NCI-H1694 (cell line): Measurements from ENCODE around the gene GALNT12.

Experiments used
- DNase-seq: peaks from one replicate; lab custom pipeline; 2025; lab: John Stamatoyannopoulos, UW

The GALNT12 gene

GRCh38 chr9:98807070-98807813 is at the start of gene GALNT12:
Gene GALNT12, plus strand, starts transcription at chr9:98807670. Its CDS starts 29 bp downstream, at chr9:98807699.
- no peak for DNase-seq

- DNase-seq, result no peak
Measured at GRCh38 chr9:98760231-98760630, 47.2 kb upstream of the GALNT12 start.

- DNase-seq, result no peak
Measured at GRCh38 chr9:98763986-98764745, 43.3 kb upstream of the GALNT12 start.

- DNase-seq, result peak; percentile 47
Measured at GRCh38 chr9:98765256-98765655, 42.2 kb upstream of the GALNT12 start.

GRCh38 chr9:98766586-98766985 is 40.9 kb upstream of the GALNT12 start:
- DNase-seq, result no peak

- no peak for DNase-seq
Measured at GRCh38 chr9:98767196-98767595, 40.3 kb upstream of the GALNT12 start.

- DNase-seq, result no peak
Measured at GRCh38 chr9:98767915-98768314, 39.6 kb upstream of the GALNT12 start.

GRCh38 chr9:98768344-98768743 is 39.1 kb upstream of the GALNT12 start:
- no peak for DNase-seq

GRCh38 chr9:98770717-98771116 is 36.8 kb upstream of the GALNT12 start:
- no peak for DNase-seq

- no peak for DNase-seq
Measured at GRCh38 chr9:98771209-98771874, 36.1 kb upstream of the GALNT12 start.

GRCh38 chr9:98772364-98773155 is 34.9 kb upstream of the GALNT12 start:
- no peak for DNase-seq

GRCh38 chr9:98773721-98774120 is 33.7 kb upstream of the GALNT12 start:
- no peak for DNase-seq

- no peak for DNase-seq
Measured at GRCh38 chr9:98774746-98775145, 32.7 kb upstream of the GALNT12 start.

- peak; percentile 66 for DNase-seq
Measured at GRCh38 chr9:98775831-98776441, 31.5 kb upstream of the GALNT12 start.

GRCh38 chr9:98777618-98778017 is 29.9 kb upstream of the GALNT12 start:
- DNase-seq, result no peak

GRCh38 chr9:98778251-98778650 is 29.2 kb upstream of the GALNT12 start:
- no peak for DNase-seq

- no peak for DNase-seq
Measured at GRCh38 chr9:98778711-98779530, 28.5 kb upstream of the GALNT12 start.

GRCh38 chr9:98780059-98780749 is 27.3 kb upstream of the GALNT12 start:
- no peak for DNase-seq

- no peak for DNase-seq
Measured at GRCh38 chr9:98781588-98782383, 25.7 kb upstream of the GALNT12 start.
